ENCODE data around the gene RNF157.
"Not testable (repeated sequence)": the region's sequence is repeated elsewhere in the genome, so short reads cannot be mapped to it uniquely, and the experiment has no call there.

DNA sequence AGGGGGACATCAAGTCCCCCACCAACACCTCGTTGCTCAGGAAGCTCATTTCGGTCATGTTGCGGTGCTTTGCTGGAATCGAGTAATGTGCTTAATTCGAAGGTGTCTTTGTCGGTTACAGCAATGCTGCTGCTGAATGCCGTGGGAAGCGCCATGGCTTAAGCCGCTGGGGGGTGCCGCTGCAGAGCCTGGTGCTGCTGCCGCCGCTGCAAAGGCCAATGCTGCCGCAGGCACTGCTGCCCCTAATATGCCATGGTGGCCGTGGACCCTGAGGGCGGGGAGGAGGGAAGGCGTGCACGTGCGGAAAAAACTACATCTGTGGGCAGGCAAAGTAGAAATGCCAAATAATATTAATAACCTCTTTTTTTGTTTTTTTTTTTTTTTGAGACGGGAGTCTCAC, 13.5 kb downstream of the RNF157 start:
- TF ChIP-seq, protein P1, sequence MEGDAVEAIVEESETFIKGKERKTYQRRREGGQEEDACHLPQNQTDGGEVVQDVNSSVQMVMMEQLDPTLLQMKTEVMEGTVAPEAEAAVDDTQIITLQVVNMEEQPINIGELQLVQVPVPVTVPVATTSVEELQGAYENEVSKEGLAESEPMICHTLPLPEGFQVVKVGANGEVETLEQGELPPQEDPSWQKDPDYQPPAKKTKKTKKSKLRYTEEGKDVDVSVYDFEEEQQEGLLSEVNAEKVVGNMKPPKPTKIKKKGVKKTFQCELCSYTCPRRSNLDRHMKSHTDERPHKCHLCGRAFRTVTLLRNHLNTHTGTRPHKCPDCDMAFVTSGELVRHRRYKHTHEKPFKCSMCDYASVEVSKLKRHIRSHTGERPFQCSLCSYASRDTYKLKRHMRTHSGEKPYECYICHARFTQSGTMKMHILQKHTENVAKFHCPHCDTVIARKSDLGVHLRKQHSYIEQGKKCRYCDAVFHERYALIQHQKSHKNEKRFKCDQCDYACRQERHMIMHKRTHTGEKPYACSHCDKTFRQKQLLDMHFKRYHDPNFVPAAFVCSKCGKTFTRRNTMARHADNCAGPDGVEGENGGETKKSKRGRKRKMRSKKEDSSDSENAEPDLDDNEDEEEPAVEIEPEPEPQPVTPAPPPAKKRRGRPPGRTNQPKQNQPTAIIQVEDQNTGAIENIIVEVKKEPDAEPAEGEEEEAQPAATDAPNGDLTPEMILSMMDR (IDR thresholded peaks at IDR 0.05), result not testable (repeated sequence)
- not testable (repeated sequence) for TF ChIP-seq POLR2A, EP300 (IDR thresholded peaks at IDR 0.05)
